ENCODE data around the gene SUGCT.

The SUGCT gene

GRCh38 chr7:40571796-40572195 is 437.0 kb downstream of the SUGCT start:
- H3K4me2 ChIP-seq (ENCODE audit: low read length) = no peak overlapping the region
- no peaks in the 10 kb centered on the region for H3K9me3 ChIP-seq (ENCODE audit: insufficient read depth, low read length)
- no peak overlapping the region for H3K27ac ChIP-seq (ENCODE audit: low read length)
- H3K27me3 ChIP-seq (ENCODE audit: low read depth, low read length) = no peaks in the 10 kb centered on the region
- no peak overlapping the region for H2AFZ ChIP-seq (ENCODE audit: low read depth, low read length)
- H3K36me3 ChIP-seq (replicated peaks; ENCODE audit: low read depth, low read length) = no peaks in the 10 kb centered on the region
- TF ChIP-seq, protein P1, sequence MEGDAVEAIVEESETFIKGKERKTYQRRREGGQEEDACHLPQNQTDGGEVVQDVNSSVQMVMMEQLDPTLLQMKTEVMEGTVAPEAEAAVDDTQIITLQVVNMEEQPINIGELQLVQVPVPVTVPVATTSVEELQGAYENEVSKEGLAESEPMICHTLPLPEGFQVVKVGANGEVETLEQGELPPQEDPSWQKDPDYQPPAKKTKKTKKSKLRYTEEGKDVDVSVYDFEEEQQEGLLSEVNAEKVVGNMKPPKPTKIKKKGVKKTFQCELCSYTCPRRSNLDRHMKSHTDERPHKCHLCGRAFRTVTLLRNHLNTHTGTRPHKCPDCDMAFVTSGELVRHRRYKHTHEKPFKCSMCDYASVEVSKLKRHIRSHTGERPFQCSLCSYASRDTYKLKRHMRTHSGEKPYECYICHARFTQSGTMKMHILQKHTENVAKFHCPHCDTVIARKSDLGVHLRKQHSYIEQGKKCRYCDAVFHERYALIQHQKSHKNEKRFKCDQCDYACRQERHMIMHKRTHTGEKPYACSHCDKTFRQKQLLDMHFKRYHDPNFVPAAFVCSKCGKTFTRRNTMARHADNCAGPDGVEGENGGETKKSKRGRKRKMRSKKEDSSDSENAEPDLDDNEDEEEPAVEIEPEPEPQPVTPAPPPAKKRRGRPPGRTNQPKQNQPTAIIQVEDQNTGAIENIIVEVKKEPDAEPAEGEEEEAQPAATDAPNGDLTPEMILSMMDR (IDR thresholded peaks at IDR 0.05; ENCODE audit: low read depth, low read length) = no peak
- no peak for TF ChIP-seq EZH2phosphoT487 (IDR thresholded peaks at IDR 0.05; ENCODE audit: low read depth)
- H4K20me1 ChIP-seq (ENCODE audit: insufficient read depth, low read length) = no peaks in the 10 kb centered on the region
- H3K4me1 ChIP-seq (ENCODE audit: low read length) = no peaks in the 10 kb centered on the region
- H3K4me3 ChIP-seq (ENCODE audit: low read length) = no peak overlapping the region
- no peaks in the 10 kb centered on the region for H3K79me2 ChIP-seq (ENCODE audit: low read length)
- H3K9ac ChIP-seq (ENCODE audit: low read length) = no peak overlapping the region

- Histone ChIP-seq H3K4me2 (ENCODE audit: low read length) (no peak overlapping the region), H3K27me3 (ENCODE audit: low read depth, low read length) (no peaks in the 10 kb centered on the region), H3K9ac (ENCODE audit: low read length) (no peak overlapping the region), H4K20me1 (ENCODE audit: insufficient read depth, low read length) (no peaks in the 10 kb centered on the region), H3K4me3 (ENCODE audit: low read length) (no peak overlapping the region), H3K27ac (ENCODE audit: low read length) (no peak overlapping the region), H3K36me3 (replicated peaks; ENCODE audit: low read depth, low read length) (no peaks in the 10 kb centered on the region), H3K9me3 (ENCODE audit: insufficient read depth, low read length) (no peaks in the 10 kb centered on the region), H2AFZ (ENCODE audit: low read depth, low read length) (no peak overlapping the region), H3K79me2 (ENCODE audit: low read length) (no peaks in the 10 kb centered on the region), H3K4me1 (ENCODE audit: low read length) (no peaks in the 10 kb centered on the region)
- TF ChIP-seq EZH2phosphoT487 (IDR thresholded peaks at IDR 0.05; ENCODE audit: low read depth) = no peak
- TF ChIP-seq, protein P1 (IDR thresholded peaks at IDR 0.05; ENCODE audit: low read depth, low read length) = no peak
These were observed 438.1 kb downstream of the SUGCT start for GRCh38 chr7:40572810-40573465.

GRCh38 chr7:40579401-40579800 is 444.6 kb downstream of the SUGCT start:
- Histone ChIP-seq H2AFZ (ENCODE audit: low read depth, low read length) (no peak overlapping the region), H3K27me3 (ENCODE audit: low read depth, low read length) (no peaks in the 10 kb centered on the region), H3K4me2 (ENCODE audit: low read length) (no peak overlapping the region), H3K4me3 (ENCODE audit: low read length) (no peak overlapping the region), H3K9ac (ENCODE audit: low read length) (no peak overlapping the region), H3K36me3 (replicated peaks; ENCODE audit: low read depth, low read length) (no peaks in the 10 kb centered on the region), H4K20me1 (ENCODE audit: insufficient read depth, low read length) (no peaks in the 10 kb centered on the region), H3K79me2 (ENCODE audit: low read length) (no peaks in the 10 kb centered on the region), H3K27ac (ENCODE audit: low read length) (no peak overlapping the region), H3K9me3 (ENCODE audit: insufficient read depth, low read length) (no peaks in the 10 kb centered on the region), H3K4me1 (ENCODE audit: low read length) (no peaks in the 10 kb centered on the region)
- TF ChIP-seq, protein P1 (IDR thresholded peaks at IDR 0.05; ENCODE audit: low read depth, low read length) = no peak
- no peak for TF ChIP-seq EZH2phosphoT487 (IDR thresholded peaks at IDR 0.05; ENCODE audit: low read depth)

DNA sequence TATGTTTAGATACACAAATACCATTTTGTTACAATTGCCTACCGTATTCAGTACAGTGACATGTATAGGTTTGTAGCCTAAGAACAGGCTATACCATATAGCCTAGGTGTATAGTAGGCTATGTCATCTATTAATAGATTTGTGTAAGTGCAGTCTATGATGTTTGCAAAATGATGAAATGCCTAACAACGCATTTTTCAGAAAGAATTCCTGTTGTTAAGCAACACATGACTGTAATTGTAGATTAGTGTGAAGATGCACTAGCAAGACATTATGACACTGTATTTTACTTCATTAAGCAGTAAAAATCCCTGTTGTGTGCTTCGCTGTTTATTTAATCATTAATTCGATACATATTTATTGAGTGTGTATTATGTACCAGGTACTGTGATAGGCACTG is 446.0 kb downstream of the SUGCT start:
- Histone ChIP-seq H3K4me2 (ENCODE audit: low read length) (no peak overlapping the region), H2AFZ (ENCODE audit: low read depth, low read length) (no peak overlapping the region), H3K79me2 (ENCODE audit: low read length) (no peaks in the 10 kb centered on the region), H3K27me3 (ENCODE audit: low read depth, low read length) (peaks cover 4% of the 10 kb centered on the region; the same call in 1 of the 2 replicates), H4K20me1 (ENCODE audit: insufficient read depth, low read length) (no peaks in the 10 kb centered on the region), H3K36me3 (replicated peaks; ENCODE audit: low read depth, low read length) (no peaks in the 10 kb centered on the region), H3K9ac (ENCODE audit: low read length) (no peak overlapping the region), H3K4me3 (ENCODE audit: low read length) (no peak overlapping the region), H3K9me3 (ENCODE audit: insufficient read depth, low read length) (no peaks in the 10 kb centered on the region), H3K27ac (ENCODE audit: low read length) (no peak overlapping the region), H3K4me1 (ENCODE audit: low read length) (no peaks in the 10 kb centered on the region)
- TF ChIP-seq EZH2phosphoT487 (IDR thresholded peaks at IDR 0.05; ENCODE audit: low read depth) = no peak
- TF ChIP-seq, protein P1 (IDR thresholded peaks at IDR 0.05; ENCODE audit: low read depth, low read length) = no peak
